DND-41 (cell line): ENCODE results near the gene CTBP1.

Experiments used
- ATAC-seq: fragments of 200-7000 bp; cut with Tn5 transposase; 3 replicates; pipeline ENCODE4 v1.9.1; 2021; ENCODE audit warnings: low read depth; ENCODE audit not compliant: insufficient read depth
- DNase-seq: peaks from one replicate; pipeline ENCODE4 v3.0.0-alpha.2; 2020
- H2AFZ ChIP-seq: 2 replicates; pipeline ENCODE4 v1.6.0; 2012; ENCODE audit warnings: low read depth, low read length
- H3K27ac ChIP-seq: 2 replicates; pipeline ENCODE4 v1.5.1; 2012; ENCODE audit warnings: low read length, inconsistent platforms
- H3K27me3 ChIP-seq: fragments of 200-600 bp; sonication (generic); 2 replicates; pipeline ENCODE4 v1.6.0; 2012; ENCODE audit warnings: low read length, mild to moderate bottlenecking, inconsistent platforms; ENCODE audit not compliant: insufficient read depth, poor library complexity
- H3K36me3 ChIP-seq: 2 replicates; pipeline ENCODE4 v1.5.1; 2012; ENCODE audit warnings: low read length, inconsistent platforms; ENCODE audit not compliant: insufficient read depth
- H3K4me1 ChIP-seq: 2 replicates; pipeline ENCODE4 v1.5.1; 2012; ENCODE audit warnings: mild to moderate bottlenecking, low read length; ENCODE audit not compliant: insufficient read depth
- H3K4me2 ChIP-seq: 2 replicates; pipeline ENCODE4 v1.6.0; 2012; ENCODE audit warnings: mild to moderate bottlenecking, moderate library complexity, low read length, inconsistent platforms; ENCODE audit not compliant: insufficient read depth
- H3K4me3 ChIP-seq, 2 experiments: fragments of 200-600 bp in 1 of 2; shearing (Covaris generic) in 1 of 2; 2 replicates each; pipeline ENCODE4 v1.5.1; 2012 to 2016; ENCODE audit warnings: inconsistent platforms in 2 of 2, low read length in 2 of 2, mild to moderate bottlenecking in 2 of 2, low read depth in 1 of 2, moderate library complexity in 1 of 2
- H3K79me2 ChIP-seq: 2 replicates; pipeline ENCODE4 v1.6.0; 2012; ENCODE audit warnings: low read length, inconsistent platforms; ENCODE audit not compliant: insufficient read depth
- H3K9ac ChIP-seq: 2 replicates; pipeline ENCODE4 v1.6.0; 2012; ENCODE audit warnings: low read depth, mild to moderate bottlenecking, inconsistent platforms, low read length, moderate library complexity
- H3K9me3 ChIP-seq: 2 replicates; pipeline ENCODE4 v1.5.1; 2012; ENCODE audit warnings: low read length, moderate library complexity, mild to moderate bottlenecking, inconsistent platforms; ENCODE audit not compliant: insufficient read depth, severe bottlenecking
- H4K20me1 ChIP-seq: 2 replicates; pipeline ENCODE4 v1.6.0; 2012; ENCODE audit warnings: low read length; ENCODE audit not compliant: insufficient read depth
- CTCF ChIP-seq: IDR thresholded peaks from 2 replicates; pipeline ENCODE4 v1.5.1; 2012; ENCODE audit warnings: borderline replicate concordance, low read length, moderate library complexity, mild to moderate bottlenecking; ENCODE audit not compliant: poor library complexity, severe bottlenecking; ENCODE audit errors: extremely low read depth
- EZH2 ChIP-seq: IDR thresholded peaks from 3 replicates; pipeline ENCODE4 v1.6.1; 2012; ENCODE audit warnings: borderline replicate concordance, low read depth, mild to moderate bottlenecking, moderate library complexity, low read length, inconsistent platforms; ENCODE audit not compliant: severe bottlenecking

The CTBP1 gene

GRCh38 chr4:1291996-1292702 is 43.2 kb upstream of the CTBP1 start:
- Histone ChIP-seq H3K9me3 (peaks cover under 1% of the 10 kb centered on the region), H3K36me3 (peaks cover 25% of the 10 kb centered on the region), H3K79me2 (peaks cover 79% of the 10 kb centered on the region), H3K4me2 (peak overlapping the region; percentile 93), H3K27me3 (no peaks in the 10 kb centered on the region), H3K4me1 (peaks cover 37% of the 10 kb centered on the region), H3K27ac (peak overlapping the region; percentile 43; the same call in 1 of the 2 replicates), H2AFZ (no peak overlapping the region), H4K20me1 (peaks cover 59% of the 10 kb centered on the region), H3K4me3 (peak overlapping the region in 1 of 2 experiments; percentile 75; a peak in 1 of 4 replicates), H3K9ac (peak overlapping the region; percentile 83; the same call in 1 of the 2 replicates)
- no peak for TF ChIP-seq EZH2
- TF ChIP-seq CTCF, result no peak
- DNase-seq (no peak), ATAC-seq (no peak)

GRCh38 chr4:1291091-1291490 is 42.2 kb upstream of the CTBP1 start:
- Histone ChIP-seq H3K79me2 (peaks cover 69% of the 10 kb centered on the region), H3K36me3 (peaks cover 14% of the 10 kb centered on the region), H3K9ac (peak overlapping the region; percentile 83), H3K4me3 (peak overlapping the region; percentile 63 to 75; a peak in 3 of 4 replicates), H4K20me1 (peaks cover 49% of the 10 kb centered on the region), H3K27me3 (no peaks in the 10 kb centered on the region), H3K27ac (peak overlapping the region; percentile 87), H3K4me2 (peak overlapping the region; percentile 93), H3K4me1 (peaks cover 37% of the 10 kb centered on the region), H3K9me3 (peaks cover 8% of the 10 kb centered on the region), H2AFZ (no peak overlapping the region)
- TF ChIP-seq CTCF (no peak), EZH2 (no peak)
- ATAC-seq (no peak), DNase-seq (no peak)

GRCh38 chr4:1290165-1290977 is 41.4 kb upstream of the CTBP1 start:
- Histone ChIP-seq H4K20me1 (peaks cover 45% of the 10 kb centered on the region), H3K27me3 (no peaks in the 10 kb centered on the region), H3K9ac (peak overlapping the region; percentile 83), H3K4me3 (peak overlapping the region; percentile 63 to 75; a peak in 3 of 4 replicates), H3K4me2 (peak overlapping the region; percentile 93), H3K36me3 (peaks cover 14% of the 10 kb centered on the region), H3K79me2 (peaks cover 64% of the 10 kb centered on the region), H3K27ac (peak overlapping the region; percentile 87), H2AFZ (peak overlapping the region; percentile 92), H3K4me1 (peaks cover 37% of the 10 kb centered on the region), H3K9me3 (peaks cover 13% of the 10 kb centered on the region)
- TF ChIP-seq EZH2 (no peak), CTCF (no peak)
- no peak for ATAC-seq
- DNase-seq, result no peak
